Liver (tissue), 9 donors: ENCODE data around the gene CORO2B. TPM values are rescaled to one million over a fixed set of nuclear protein-coding genes. Genes with fewer than 3 reads are reported as not detected.

ENCODE experiments used
- DNase-seq: peaks from one replicate; pipeline ENCODE4 v3.0.0-alpha.2; 2017; ENCODE audit warnings: low spot score
- H3K27ac ChIP-seq, 2 donors: one replicate each; pipeline ENCODE4 v1.7.0; 2013; ENCODE audit warnings: inconsistent platforms in 2 of 2, low read length in 2 of 2, control low read depth in 1 of 2, low read depth in 1 of 2, mild to moderate bottlenecking in 1 of 2
- H3K27me3 ChIP-seq, 4 donors: one replicate each; pipeline versions ENCODE4 v1.6.1 to v1.7.0; 2013; ENCODE audit warnings: low read length in 3 of 4, inconsistent platforms in 1 of 4, mild to moderate bottlenecking in 1 of 4, moderate library complexity in 1 of 4; ENCODE audit not compliant: control insufficient read depth in 4 of 4, insufficient read depth in 4 of 4
- H3K36me3 ChIP-seq, 4 donors: one replicate each; pipeline versions ENCODE4 v1.6.1 to v1.7.0; 2013; ENCODE audit warnings: low read length in 3 of 4, mild to moderate bottlenecking in 3 of 4, low read depth in 1 of 4, moderate library complexity in 1 of 4; ENCODE audit not compliant: control insufficient read depth in 4 of 4, insufficient read depth in 3 of 4
- H3K4me1 ChIP-seq, 4 donors: one replicate each; pipeline versions ENCODE4 v1.6.1 to v1.7.0; 2013; ENCODE audit warnings: low read length in 3 of 4, mild to moderate bottlenecking in 3 of 4, moderate library complexity in 1 of 4; ENCODE audit not compliant: control insufficient read depth in 4 of 4, insufficient read depth in 4 of 4
- H3K4me3 ChIP-seq, 3 donors: one replicate each; pipeline versions ENCODE4 v1.6.1 to v1.7.0; 2013; ENCODE audit warnings: low read length in 3 of 3, control low read depth in 1 of 3, low read depth in 1 of 3, mild to moderate bottlenecking in 1 of 3
- H3K9ac ChIP-seq, 2 donors: one replicate each; pipeline ENCODE4 v1.7.0; 2013; ENCODE audit warnings: low read length in 2 of 2, mild to moderate bottlenecking in 2 of 2, moderate library complexity in 2 of 2, control low read depth in 1 of 2, low read depth in 1 of 2
- H3K9me3 ChIP-seq, 4 donors: one replicate each; pipeline versions ENCODE4 v1.6.1 to v1.7.0; 2013; ENCODE audit warnings: low read length in 3 of 4; ENCODE audit not compliant: control insufficient read depth in 4 of 4
- ATF3 ChIP-seq: IDR thresholded peaks from 2 replicates; pipeline ENCODE4 v1.6.1; 2016; ENCODE audit warnings: antibody characterized with exemption
- EGR1 ChIP-seq, 2 donors: IDR thresholded peaks; 2 replicates each; pipeline ENCODE4 v1.6.1; 2016 to 2018; ENCODE audit warnings: antibody characterized with exemption in 2 of 2, low read depth in 2 of 2
- FOXA1 ChIP-seq: IDR thresholded peaks from 2 replicates; pipeline ENCODE4 v1.6.1; 2016; ENCODE audit warnings: antibody characterized with exemption
- FOXA2 ChIP-seq: IDR thresholded peaks from 2 replicates; pipeline ENCODE4 v1.6.1; 2016; ENCODE audit warnings: antibody characterized with exemption
- GABPA ChIP-seq, 2 donors: IDR thresholded peaks in 1 of 2; conservative IDR thresholded peaks in 1 of 2; 2 replicates each; pipeline ENCODE4 v1.6.1; 2016; ENCODE audit warnings: antibody characterized with exemption in 2 of 2, mild to moderate bottlenecking in 1 of 2, moderate library complexity in 1 of 2
- HNF4A ChIP-seq, 2 donors: conservative IDR thresholded peaks; 2 replicates each; pipeline ENCODE4 v1.6.1; 2016; ENCODE audit warnings: antibody characterized with exemption in 2 of 2, mild to moderate bottlenecking in 2 of 2
- HNF4G ChIP-seq: IDR thresholded peaks from 2 replicates; pipeline ENCODE4 v1.6.1; 2016; ENCODE audit warnings: antibody characterized with exemption
- JUND ChIP-seq, 2 donors: IDR thresholded peaks; 2 replicates each; pipeline ENCODE4 v1.6.1; 2016; ENCODE audit warnings: antibody characterized with exemption in 2 of 2
- MAX ChIP-seq: IDR thresholded peaks from 2 replicates; pipeline ENCODE4 v1.6.1; 2016; ENCODE audit warnings: antibody characterized with exemption
- NR2F2 ChIP-seq: IDR thresholded peaks from 2 replicates; pipeline ENCODE4 v1.6.1; 2016; ENCODE audit warnings: antibody characterized with exemption
- RAD21 ChIP-seq, 2 donors: IDR thresholded peaks; 2 replicates each; pipeline ENCODE4 v1.6.1; 2016; ENCODE audit warnings: antibody characterized with exemption in 2 of 2, mild to moderate bottlenecking in 2 of 2
- RXRA ChIP-seq, 2 donors: IDR thresholded peaks; 2 replicates each; pipeline ENCODE4 v1.6.1; 2017 to 2018; ENCODE audit warnings: antibody characterized with exemption in 2 of 2, mild to moderate bottlenecking in 1 of 2
- SP1 ChIP-seq: IDR thresholded peaks from 2 replicates; pipeline ENCODE4 v1.6.1; 2018; ENCODE audit warnings: antibody characterized with exemption, mild to moderate bottlenecking
- TAF1 ChIP-seq: conservative IDR thresholded peaks from 2 replicates; pipeline ENCODE4 v1.6.1; 2016; ENCODE audit warnings: antibody characterized with exemption, mild to moderate bottlenecking
- YY1 ChIP-seq: IDR thresholded peaks from 2 replicates; pipeline ENCODE4 v1.6.1; 2016; ENCODE audit warnings: antibody characterized with exemption, mild to moderate bottlenecking
- WGBS: extraction: QIAGEN DNeasy Blood & Tissue Kit; methylation state at CpG from one replicate; pipeline ENCODE4 v1.1.7; 2013; 5-methylcytosine and 5-hydroxymethylcytosine counted together
- polyA plus RNA-seq, 2 donors: library from polyadenylated mRNA; stranded (reverse) in 1 of 2; unstranded in 1 of 2; fragments of 200-250 nt in 1 of 2; fragments of >200 nt in 1 of 2; fragmentation: Nextera tagmentation in 1 of 2; extraction: Ambion mirVana in 1 of 2; gene quantifications; one replicate each; pipeline versions ENCODE4 v1.2.1 to v1.2.3, GENCODE V29; 2013 to 2015
- total RNA-seq, 2 donors: library from RNA; depleted of rRNA; stranded (reverse); fragments of >200 nt; gene quantifications; one replicate each; pipeline ENCODE4 v1.2.3, GENCODE V29; 2014
- donor health status: healthy.
- donor health status: healthy.
- donor health status: healthy.
- donor health status: healthy.
- donor health status: healthy.

The CORO2B gene
- total and polyA plus RNA-seq, 4 donors: 0.15 to 0.65 (median 0.52) TPM

GRCh38 chr15:68595761-68596160 is 17.0 kb downstream of the CORO2B start:
- no peak for DNase-seq
- no peak overlapping the region for H3K9ac ChIP-seq
- no peaks in the 10 kb centered on the region for H3K4me1 ChIP-seq

GRCh38 chr15:68596691-68597090 is 17.9 kb downstream of the CORO2B start:
- no peaks in the 10 kb centered on the region for H3K4me1 ChIP-seq
- DNase-seq: no peak

More at GRCh38 chr15:68595761-68596160, 17.0 kb downstream of the CORO2B start:
- no peak for TF ChIP-seq HNF4G
- no peak for TF ChIP-seq YY1
- no peak for TF ChIP-seq SP1
- TF ChIP-seq EGR1 (IDR thresholded peaks at IDR 0.05; ENCODE audit: low read depth in 2 of 2): no peak
- no peak for TF ChIP-seq RXRA (IDR thresholded peaks at IDR 0.05)
- Histone ChIP-seq H3K4me3 (no peak overlapping the region), H3K27me3 (no peaks in the 10 kb centered on the region), H3K27ac (no peak overlapping the region), H3K36me3 (no peaks in the 10 kb centered on the region), H3K9me3 (no peaks in the 10 kb centered on the region)
- WGBS: 84% methylated on average over 17 of the region's 17 CpGs

GRCh38 chr15:68597581-68597980 is 18.8 kb downstream of the CORO2B start:
- Histone ChIP-seq H3K4me3 (no peak overlapping the region), H3K9me3 (no peaks in the 10 kb centered on the region), H3K36me3 (no peaks in the 10 kb centered on the region), H3K4me1 (no peaks in the 10 kb centered on the region), H3K27ac (no peak overlapping the region), H3K9ac (no peak overlapping the region), H3K27me3 (no peaks in the 10 kb centered on the region)
- no peak for DNase-seq
- TF ChIP-seq ATF3: no peak
- TF ChIP-seq HNF4G: no peak
- no peak for TF ChIP-seq RXRA (IDR thresholded peaks at IDR 0.05)
- TF ChIP-seq NR2F2: no peak
- 83% methylated on average over 5 of the region's 5 CpGs for WGBS

More at GRCh38 chr15:68596691-68597090, 17.9 kb downstream of the CORO2B start:
- Histone ChIP-seq H3K9me3 (no peaks in the 10 kb centered on the region), H3K27me3 (no peaks in the 10 kb centered on the region), H3K36me3 (no peaks in the 10 kb centered on the region), H3K4me3 (no peak overlapping the region), H3K9ac (no peak overlapping the region), H3K27ac (no peak overlapping the region)
- 94% methylated on average over 9 of the region's 9 CpGs for WGBS
- TF ChIP-seq MAX: no peak
- TF ChIP-seq HNF4G: no peak
- TF ChIP-seq YY1: no peak
- TF ChIP-seq GABPA (IDR thresholded peaks at IDR 0.05 in 1 of 2, conservative IDR thresholded peaks at IDR 0.05 in 1 of 2): no peak
- TF ChIP-seq SP1: no peak
- TF ChIP-seq RAD21 (IDR thresholded peaks at IDR 0.05): no peak
- no peak for TF ChIP-seq FOXA1
- TF ChIP-seq HNF4A (conservative IDR thresholded peaks at IDR 0.05): no peak
- TF ChIP-seq TAF1: no peak
- no peak for TF ChIP-seq FOXA2
- no peak for TF ChIP-seq JUND (IDR thresholded peaks at IDR 0.05)
- no peak for TF ChIP-seq EGR1 (IDR thresholded peaks at IDR 0.05; ENCODE audit: low read depth in 2 of 2)
